Memory B cell (primary cell): ENCODE measurements around the gene THBS1.

Experiments used
- ATAC-seq: fragments of 150-1000 bp; cut with Tn5 transposase; 2 replicates; pipeline ENCODE4 v1.10.0; 2021; ENCODE audit warnings: low read depth, mild to moderate bottlenecking, moderate library complexity
- DNase-seq, 2 donors: peaks; one replicate each; pipeline ENCODE4 v3.0.0; 2022; ENCODE audit warnings: low spot score in 2 of 2
- H3K27ac Mint-ChIP-seq: one replicate; pipeline ENCODE4 v1.8.0; 2022; ENCODE audit warnings: mild to moderate bottlenecking, moderate library complexity, mixed read lengths
- H3K27me3 Mint-ChIP-seq: one replicate; pipeline ENCODE4 v1.8.0; 2022; ENCODE audit warnings: mixed read lengths
- H3K36me3 Mint-ChIP-seq: one replicate; pipeline ENCODE4 v1.8.0; 2022; ENCODE audit warnings: mild to moderate bottlenecking, mixed read lengths
- H3K4me1 Mint-ChIP-seq: one replicate; pipeline ENCODE4 v1.8.0; 2022; ENCODE audit warnings: mixed read lengths
- H3K4me3 Mint-ChIP-seq: one replicate; pipeline ENCODE4 v1.8.0; 2022; ENCODE audit warnings: mild to moderate bottlenecking, moderate library complexity, mixed read lengths
- H3K9me3 Mint-ChIP-seq: one replicate; pipeline ENCODE4 v1.8.0; 2022; ENCODE audit warnings: mixed read lengths

THBS1 gene

GRCh38 chr15:39589193-39589814 is 8.4 kb downstream of the THBS1 start:
- no peak for ATAC-seq
- H3K4me1 Mint-ChIP-seq = peaks cover 2% of the 10 kb centered on the region
- peaks cover 10% of the 10 kb centered on the region for H3K27me3 Mint-ChIP-seq
- H3K36me3 Mint-ChIP-seq = no peaks in the 10 kb centered on the region
- DNase-seq = no peak
- no peak overlapping the region for H3K4me3 Mint-ChIP-seq
- no peak overlapping the region for H3K27ac Mint-ChIP-seq
- H3K9me3 Mint-ChIP-seq = no peaks in the 10 kb centered on the region

GRCh38 chr15:39589815-39590644 is 9.2 kb downstream of the THBS1 start:
- no peak for DNase-seq
- no peaks in the 10 kb centered on the region for H3K36me3 Mint-ChIP-seq
- H3K4me1 Mint-ChIP-seq = peaks cover 2% of the 10 kb centered on the region

GRCh38 chr15:39591141-39591895 is 10.4 kb downstream of the THBS1 start:
- Mint-ChIP-seq H3K4me3 (no peak overlapping the region), H3K27ac (no peak overlapping the region), H3K9me3 (no peaks in the 10 kb centered on the region), H3K36me3 (no peaks in the 10 kb centered on the region), H3K27me3 (peaks cover 7% of the 10 kb centered on the region), H3K4me1 (peaks cover 2% of the 10 kb centered on the region)
- ATAC-seq = no peak
- no peak for DNase-seq

More at GRCh38 chr15:39589815-39590644, 9.2 kb downstream of the THBS1 start:
- Mint-ChIP-seq H3K4me3 (no peak overlapping the region), H3K9me3 (no peaks in the 10 kb centered on the region), H3K27ac (no peak overlapping the region), H3K27me3 (peaks cover 10% of the 10 kb centered on the region)
- no peak for ATAC-seq

GRCh38 chr15:39591896-39592315 is 11.0 kb downstream of the THBS1 start:
- H3K4me3 Mint-ChIP-seq = no peak overlapping the region

GRCh38 chr15:39592500-39592899 is 11.6 kb downstream of the THBS1 start:
- H3K36me3 Mint-ChIP-seq = no peaks in the 10 kb centered on the region
- no peaks in the 10 kb centered on the region for H3K9me3 Mint-ChIP-seq
- DNase-seq = no peak

More at GRCh38 chr15:39591896-39592315, 11.0 kb downstream of the THBS1 start:
- ATAC-seq (no peak), DNase-seq (no peak)
- no peaks in the 10 kb centered on the region for H3K36me3 Mint-ChIP-seq
- no peaks in the 10 kb centered on the region for H3K9me3 Mint-ChIP-seq
- peaks cover 2% of the 10 kb centered on the region for H3K4me1 Mint-ChIP-seq
- peaks cover 7% of the 10 kb centered on the region for H3K27me3 Mint-ChIP-seq
- no peak overlapping the region for H3K27ac Mint-ChIP-seq

GRCh38 chr15:39593071-39593655 is 12.3 kb downstream of the THBS1 start:
- Mint-ChIP-seq H3K36me3 (no peaks in the 10 kb centered on the region), H3K27ac (no peak overlapping the region), H3K27me3 (peaks cover 7% of the 10 kb centered on the region), H3K9me3 (no peaks in the 10 kb centered on the region), H3K4me3 (no peak overlapping the region), H3K4me1 (peaks cover 2% of the 10 kb centered on the region)
- ATAC-seq = no peak
- DNase-seq = no peak

More at GRCh38 chr15:39592500-39592899, 11.6 kb downstream of the THBS1 start:
- Mint-ChIP-seq H3K27ac (no peak overlapping the region), H3K4me1 (peaks cover 2% of the 10 kb centered on the region), H3K27me3 (peaks cover 7% of the 10 kb centered on the region), H3K4me3 (no peak overlapping the region)
- no peak for ATAC-seq

- DNase-seq (no peak), ATAC-seq (no peak)
- Mint-ChIP-seq H3K36me3 (no peaks in the 10 kb centered on the region), H3K4me1 (peaks cover 2% of the 10 kb centered on the region), H3K9me3 (no peaks in the 10 kb centered on the region), H3K27me3 (peaks cover 5% of the 10 kb centered on the region), H3K4me3 (no peak overlapping the region), H3K27ac (no peak overlapping the region)
These were observed 13.0 kb downstream of the THBS1 start for GRCh38 chr15:39593656-39594445.

GRCh38 chr15:39594446-39595337 is 13.8 kb downstream of the THBS1 start:
- Mint-ChIP-seq H3K4me3 (no peak overlapping the region), H3K4me1 (peaks cover 2% of the 10 kb centered on the region), H3K36me3 (no peaks in the 10 kb centered on the region), H3K27me3 (peaks cover 7% of the 10 kb centered on the region), H3K27ac (no peak overlapping the region), H3K9me3 (no peaks in the 10 kb centered on the region)
- no peak for ATAC-seq
- no peak for DNase-seq

GRCh38 chr15:39595338-39596221 is 14.7 kb downstream of the THBS1 start:
- DNase-seq (no peak), ATAC-seq (no peak)
- H3K36me3 Mint-ChIP-seq = no peaks in the 10 kb centered on the region
- peaks cover 2% of the 10 kb centered on the region for H3K4me1 Mint-ChIP-seq
- H3K27ac Mint-ChIP-seq = no peak overlapping the region
- H3K9me3 Mint-ChIP-seq = no peaks in the 10 kb centered on the region
- no peak overlapping the region for H3K4me3 Mint-ChIP-seq
- peaks cover 7% of the 10 kb centered on the region for H3K27me3 Mint-ChIP-seq

- no peak overlapping the region for H3K27ac Mint-ChIP-seq
These were observed 15.6 kb downstream of the THBS1 start for GRCh38 chr15:39596358-39597051.

GRCh38 chr15:39597336-39597735 is 16.5 kb downstream of the THBS1 start:
- no peak overlapping the region for H3K27ac Mint-ChIP-seq
- no peak overlapping the region for H3K4me3 Mint-ChIP-seq
- peaks cover 5% of the 10 kb centered on the region for H3K27me3 Mint-ChIP-seq
- peaks cover 2% of the 10 kb centered on the region for H3K4me1 Mint-ChIP-seq
- H3K9me3 Mint-ChIP-seq = no peaks in the 10 kb centered on the region
- H3K36me3 Mint-ChIP-seq = no peaks in the 10 kb centered on the region
- ATAC-seq = no peak
- no peak for DNase-seq

More at GRCh38 chr15:39596358-39597051, 15.6 kb downstream of the THBS1 start:
- no peak for ATAC-seq
- DNase-seq = no peak
- Mint-ChIP-seq H3K36me3 (no peaks in the 10 kb centered on the region), H3K4me3 (no peak overlapping the region), H3K27me3 (peaks cover 5% of the 10 kb centered on the region), H3K4me1 (peaks cover 2% of the 10 kb centered on the region), H3K9me3 (no peaks in the 10 kb centered on the region)
